ENCODE results near the gene G6PC3. TPM values are rescaled to one million over a fixed set of nuclear protein-coding genes. Genes with fewer than 3 reads are reported as not detected.

Gene G6PC3
- total RNA-seq, 1 donor from 2014 or later, result 113 TPM

GRCh38 chr17:44105941-44106340 is 35.4 kb downstream of the G6PC3 start:
- Mint-ChIP-seq H3K9me3 (ENCODE audit: unreplicated experiment) (no peaks in the 10 kb centered on the region), H3K27ac (ENCODE audit: unreplicated experiment) (peak overlapping the region; percentile 72), H3K36me3 (ENCODE audit: low read depth, unreplicated experiment) (no peaks in the 10 kb centered on the region), H3K4me3 (ENCODE audit: unreplicated experiment) (no peak overlapping the region), H3K27me3 (ENCODE audit: unreplicated experiment) (peaks cover 3% of the 10 kb centered on the region), H3K4me1 (ENCODE audit: unreplicated experiment) (peaks cover 35% of the 10 kb centered on the region)
- no peak for DNase-seq (ENCODE audit: low spot score)
- TF ChIP-seq CTCF (IDR thresholded peaks at IDR 0.05; ENCODE audit: unreplicated experiment), result no peak

- TF ChIP-seq CTCF (IDR thresholded peaks at IDR 0.05; ENCODE audit: unreplicated experiment), result no peak
- no peak overlapping the region for H3K4me3 Mint-ChIP-seq (ENCODE audit: unreplicated experiment)
- DNase-seq (ENCODE audit: low spot score), result no peak
- no peak overlapping the region for H3K27ac Mint-ChIP-seq (ENCODE audit: unreplicated experiment)
- H3K36me3 Mint-ChIP-seq (ENCODE audit: low read depth, unreplicated experiment), result no peaks in the 10 kb centered on the region
- no peaks in the 10 kb centered on the region for H3K9me3 Mint-ChIP-seq (ENCODE audit: unreplicated experiment)
- H3K27me3 Mint-ChIP-seq (ENCODE audit: unreplicated experiment), result peaks cover 3% of the 10 kb centered on the region
- peaks cover 34% of the 10 kb centered on the region for H3K4me1 Mint-ChIP-seq (ENCODE audit: unreplicated experiment)
These were observed 36.3 kb downstream of the G6PC3 start for GRCh38 chr17:44106801-44107200.

GRCh38 chr17:44108440-44109311 is 38.1 kb downstream of the G6PC3 start:
- H3K27ac Mint-ChIP-seq (ENCODE audit: unreplicated experiment), result no peak overlapping the region
- no peaks in the 10 kb centered on the region for H3K36me3 Mint-ChIP-seq (ENCODE audit: low read depth, unreplicated experiment)
- H3K4me1 Mint-ChIP-seq (ENCODE audit: unreplicated experiment), result peaks cover 42% of the 10 kb centered on the region
- no peaks in the 10 kb centered on the region for H3K9me3 Mint-ChIP-seq (ENCODE audit: unreplicated experiment)
- no peak for TF ChIP-seq CTCF (IDR thresholded peaks at IDR 0.05; ENCODE audit: unreplicated experiment)
- peaks cover 8% of the 10 kb centered on the region for H3K27me3 Mint-ChIP-seq (ENCODE audit: unreplicated experiment)
- DNase-seq (ENCODE audit: low spot score), result no peak
- H3K4me3 Mint-ChIP-seq (ENCODE audit: unreplicated experiment), result no peak overlapping the region

- Mint-ChIP-seq H3K36me3 (ENCODE audit: low read depth, unreplicated experiment) (no peaks in the 10 kb centered on the region), H3K27me3 (ENCODE audit: unreplicated experiment) (peaks cover 9% of the 10 kb centered on the region), H3K9me3 (ENCODE audit: unreplicated experiment) (no peaks in the 10 kb centered on the region), H3K4me1 (ENCODE audit: unreplicated experiment) (peaks cover 47% of the 10 kb centered on the region), H3K4me3 (ENCODE audit: unreplicated experiment) (no peak overlapping the region), H3K27ac (ENCODE audit: unreplicated experiment) (no peak overlapping the region)
- no peak for TF ChIP-seq CTCF (IDR thresholded peaks at IDR 0.05; ENCODE audit: unreplicated experiment)
- DNase-seq (ENCODE audit: low spot score), result no peak
These were observed 38.7 kb downstream of the G6PC3 start for GRCh38 chr17:44109312-44109630.

- peaks cover 14% of the 10 kb centered on the region for H3K27me3 Mint-ChIP-seq (ENCODE audit: unreplicated experiment)
- peaks cover 47% of the 10 kb centered on the region for H3K4me1 Mint-ChIP-seq (ENCODE audit: unreplicated experiment)
- TF ChIP-seq CTCF (IDR thresholded peaks at IDR 0.05; ENCODE audit: unreplicated experiment), result no peak
- no peak for DNase-seq (ENCODE audit: low spot score)
- no peak overlapping the region for H3K27ac Mint-ChIP-seq (ENCODE audit: unreplicated experiment)
- H3K9me3 Mint-ChIP-seq (ENCODE audit: unreplicated experiment), result no peaks in the 10 kb centered on the region
- H3K4me3 Mint-ChIP-seq (ENCODE audit: unreplicated experiment), result no peak overlapping the region
- no peaks in the 10 kb centered on the region for H3K36me3 Mint-ChIP-seq (ENCODE audit: low read depth, unreplicated experiment)
These were observed 39.6 kb downstream of the G6PC3 start for GRCh38 chr17:44110011-44110686.

Data from endothelial cell (in vitro differentiated cells).